PC-3 (cell line): ENCODE results near the gene BICD2. TPM values are rescaled to one million over a fixed set of nuclear protein-coding genes. Genes with fewer than 3 reads are reported as not detected.

Source experiments
- ATAC-seq: fragments of 200-7000 bp; cut with Tn5 transposase; 2 replicates; pipeline ENCODE4 v1.9.1; 2020; ENCODE audit warnings: mild to moderate bottlenecking, moderate library complexity
- BruUV-seq: library from RNA; stranded (reverse); fragments of 400-500 nt; replicated peaks from 2 replicates; lab custom pipeline; 2021; lab: Mats Ljungman, UMichigan
- CTCF ChIA-PET: fragments of 300-600 bp; sonication (Branson Sonifier 250); formaldehyde crosslinking; loops from one replicate; lab custom pipeline; 2022; ENCODE audit warnings: antibody characterized with exemption; lab: Charles Lee
- POLR2A ChIA-PET: fragments of 300-600 bp; sonication (Branson Sonifier 250); formaldehyde crosslinking; loops from one replicate; lab custom pipeline; 2022; ENCODE audit warnings: antibody characterized with exemption; ENCODE audit not compliant: unreplicated experiment; lab: Charles Lee
- DNase-seq: peaks from one replicate; pipeline ENCODE4 v3.0.0-alpha.2; 2015
- H2AFZ ChIP-seq: fragments of 300-600 bp; sonication (generic); 2 replicates; pipeline ENCODE4 v1.6.0; 2016; ENCODE audit warnings: antibody characterized with exemption, low read length
- H3F3A ChIP-seq: fragments of 300-600 bp; sonication (generic); one replicate; pipeline ENCODE4 v1.6.0; 2017; ENCODE audit warnings: antibody characterized with exemption, low read length, control low read depth, mild to moderate bottlenecking; ENCODE audit not compliant: unreplicated experiment
- H3K27ac ChIP-seq: fragments of 300-600 bp; sonication (generic); 2 replicates; pipeline ENCODE4 v1.5.1; 2016; ENCODE audit warnings: mild to moderate bottlenecking, low read length
- H3K27me3 ChIP-seq: fragments of 300-600 bp; sonication (generic); 2 replicates; pipeline ENCODE4 v1.6.1; 2016; ENCODE audit warnings: low read length, mixed read lengths
- H3K36me3 ChIP-seq: fragments of 300-600 bp; sonication (generic); 2 replicates; pipeline ENCODE4 v1.6.1; 2016; ENCODE audit warnings: low read depth, mixed run types, low read length, mixed read lengths
- H3K4me1 ChIP-seq: fragments of 300-600 bp; sonication (generic); 2 replicates; pipeline ENCODE4 v1.5.1; 2016; ENCODE audit warnings: low read length; ENCODE audit not compliant: insufficient read depth
- H3K4me2 ChIP-seq: fragments of 300-600 bp; sonication (generic); 2 replicates; pipeline ENCODE4 v1.6.0; 2016; ENCODE audit warnings: low read length
- H3K4me3 ChIP-seq: fragments of 300-600 bp; sonication (generic); 2 replicates; pipeline ENCODE4 v1.5.1; 2016; ENCODE audit warnings: mild to moderate bottlenecking, low read length, mixed read lengths
- H3K79me2 ChIP-seq: fragments of 300-600 bp; sonication (generic); 2 replicates; pipeline ENCODE4 v1.6.1; 2017; ENCODE audit warnings: low read length, mixed read lengths
- H3K9ac ChIP-seq: fragments of 300-600 bp; sonication (generic); 2 replicates; pipeline ENCODE4 v1.6.0; 2016; ENCODE audit warnings: mild to moderate bottlenecking, low read length
- H3K9me2 ChIP-seq: fragments of 300-600 bp; sonication (generic); replicated peaks from 2 replicates; pipeline ENCODE4 v1.6.1; 2016; ENCODE audit warnings: mixed run types, low read length, mixed read lengths
- H3K9me3 ChIP-seq: fragments of 300-600 bp; sonication (generic); 2 replicates; pipeline ENCODE4 v1.6.1; 2016; ENCODE audit warnings: low read length, mixed read lengths
- H4K20me1 ChIP-seq: fragments of 300-600 bp; sonication (generic); 2 replicates; pipeline ENCODE4 v1.6.1; 2016; ENCODE audit warnings: low read length, mixed read lengths
- EZH2 ChIP-seq: fragments of 300-600 bp; sonication (generic); IDR thresholded peaks from one replicate; pipeline ENCODE4 v1.6.1; 2017; ENCODE audit warnings: antibody characterized with exemption, mild to moderate bottlenecking, low read length; ENCODE audit not compliant: unreplicated experiment
- EZH2phosphoT487 ChIP-seq: fragments of 300-600 bp; sonication (generic); IDR thresholded peaks from 2 replicates; pipeline ENCODE4 v1.6.1; 2018; ENCODE audit warnings: mild to moderate bottlenecking, antibody characterized with exemption, low read length, borderline replicate concordance
- intact Hi-C: fragments of 100-400 bp; cut with micrococcal nuclease; formaldehyde crosslinking; loops from 2 replicates; pipeline ENCODE4 v1.9.0; 2023
- total RNA-seq: library from RNA; depleted of rRNA; stranded (reverse); fragments of >200 nt; gene quantifications from 2 replicates; pipeline ENCODE4 v1.2.3, GENCODE V29; 2014
- TF ChIP-seq, protein P1 (sequence below): fragments of 300-600 bp; sonication (generic); conservative IDR thresholded peaks from 2 replicates; pipeline ENCODE4 v1.5.1; 2017; ENCODE audit warnings: antibody characterized with exemption, low read depth, mild to moderate bottlenecking, low read length

Gene BICD2
- total RNA-seq, 1 experiment from 2014 or later, result 26.3 TPM

DNA sequence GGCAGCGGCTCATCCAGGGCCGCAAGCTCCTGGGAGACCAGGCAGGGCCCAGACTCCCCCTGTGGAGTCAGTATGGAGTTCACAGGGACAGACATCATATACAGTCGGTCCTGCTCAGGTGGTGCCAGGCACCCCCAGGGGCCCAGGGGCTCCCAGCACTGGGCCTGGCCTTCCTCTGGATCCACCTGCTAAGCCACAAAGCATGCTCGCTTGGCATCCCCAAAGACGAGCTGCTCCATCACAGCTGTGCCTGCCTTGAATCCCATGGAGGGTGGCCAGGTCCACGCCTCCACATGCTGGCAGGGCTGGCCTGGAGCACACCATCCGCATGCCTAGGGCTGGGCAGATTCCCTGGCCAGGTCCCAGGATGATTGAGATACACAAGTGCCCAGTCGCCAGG lies 4.6 kb downstream of the BICD2 start:
- H3K4me3 ChIP-seq, result no peak overlapping the region
- CTCF ChIA-PET, result no interaction called here
- POLR2A ChIA-PET, result no interaction called here
- no peaks in the 10 kb centered on the region for H3F3A ChIP-seq
- no peak overlapping the region for H3K9ac ChIP-seq
- H3K9me2 ChIP-seq, result no peaks in the 10 kb centered on the region
- H2AFZ ChIP-seq, result no peak overlapping the region
- intact Hi-C loops, result no loop called here
- H3K4me1 ChIP-seq, result peaks cover 6% of the 10 kb centered on the region; the same call in 1 of the 2 replicates
- no TSS peak for BruUV-seq
- no peak for DNase-seq
- no peaks in the 10 kb centered on the region for H3K9me3 ChIP-seq
- TF ChIP-seq EZH2 (no peak), EZH2phosphoT487 (no peak)
- TF ChIP-seq, protein P1, sequence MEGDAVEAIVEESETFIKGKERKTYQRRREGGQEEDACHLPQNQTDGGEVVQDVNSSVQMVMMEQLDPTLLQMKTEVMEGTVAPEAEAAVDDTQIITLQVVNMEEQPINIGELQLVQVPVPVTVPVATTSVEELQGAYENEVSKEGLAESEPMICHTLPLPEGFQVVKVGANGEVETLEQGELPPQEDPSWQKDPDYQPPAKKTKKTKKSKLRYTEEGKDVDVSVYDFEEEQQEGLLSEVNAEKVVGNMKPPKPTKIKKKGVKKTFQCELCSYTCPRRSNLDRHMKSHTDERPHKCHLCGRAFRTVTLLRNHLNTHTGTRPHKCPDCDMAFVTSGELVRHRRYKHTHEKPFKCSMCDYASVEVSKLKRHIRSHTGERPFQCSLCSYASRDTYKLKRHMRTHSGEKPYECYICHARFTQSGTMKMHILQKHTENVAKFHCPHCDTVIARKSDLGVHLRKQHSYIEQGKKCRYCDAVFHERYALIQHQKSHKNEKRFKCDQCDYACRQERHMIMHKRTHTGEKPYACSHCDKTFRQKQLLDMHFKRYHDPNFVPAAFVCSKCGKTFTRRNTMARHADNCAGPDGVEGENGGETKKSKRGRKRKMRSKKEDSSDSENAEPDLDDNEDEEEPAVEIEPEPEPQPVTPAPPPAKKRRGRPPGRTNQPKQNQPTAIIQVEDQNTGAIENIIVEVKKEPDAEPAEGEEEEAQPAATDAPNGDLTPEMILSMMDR, result no peak
- H3K36me3 ChIP-seq, result no peaks in the 10 kb centered on the region
- peaks cover 23% of the 10 kb centered on the region for H4K20me1 ChIP-seq
- ATAC-seq, result no peak
- H3K4me2 ChIP-seq, result no peak overlapping the region
- no peak overlapping the region for H3K27ac ChIP-seq
- H3K79me2 ChIP-seq, result peaks cover 72% of the 10 kb centered on the region
- H3K27me3 ChIP-seq, result no peaks in the 10 kb centered on the region

DNA sequence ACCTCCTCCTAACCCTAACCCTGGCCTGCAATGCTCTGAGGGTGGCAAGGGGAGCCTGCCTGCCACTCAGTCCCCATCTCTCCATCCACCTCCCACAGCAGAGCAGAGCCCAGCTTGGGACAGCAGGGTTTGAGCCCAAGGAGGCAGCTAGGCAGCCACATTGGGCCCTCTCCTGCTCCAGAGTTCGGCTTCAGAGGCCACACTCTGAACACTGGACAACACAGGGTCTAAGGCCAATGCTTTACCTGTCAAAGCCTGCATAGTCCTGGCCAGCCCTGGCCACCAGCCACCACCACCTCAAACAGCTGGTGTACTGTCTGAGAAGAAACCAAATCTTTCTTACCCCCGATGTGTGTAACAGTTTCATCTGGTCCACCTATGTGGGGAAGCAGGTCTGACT lies 5.2 kb downstream of the BICD2 start:
- intact Hi-C loops, result no loop called here
- no peaks in the 10 kb centered on the region for H3K9me2 ChIP-seq
- no peak overlapping the region for H3K27ac ChIP-seq
- ChIA-PET CTCF (no interaction called here), POLR2A (no interaction called here)
- H2AFZ ChIP-seq, result no peak overlapping the region
- no peaks in the 10 kb centered on the region for H3K27me3 ChIP-seq
- no peaks in the 10 kb centered on the region for H3K9me3 ChIP-seq
- H3K79me2 ChIP-seq, result peaks cover 71% of the 10 kb centered on the region
- H3K9ac ChIP-seq, result no peak overlapping the region
- DNase-seq, result no peak
- H3F3A ChIP-seq, result no peaks in the 10 kb centered on the region
- H4K20me1 ChIP-seq, result peaks cover 23% of the 10 kb centered on the region
- H3K4me2 ChIP-seq, result no peak overlapping the region
- peaks cover 6% of the 10 kb centered on the region; the same call in 1 of the 2 replicates for H3K4me1 ChIP-seq
- no peaks in the 10 kb centered on the region for H3K36me3 ChIP-seq
- H3K4me3 ChIP-seq, result no peak overlapping the region
- TF ChIP-seq EZH2, result no peak
- TF ChIP-seq, protein P1, result no peak
- TF ChIP-seq EZH2phosphoT487, result no peak
- BruUV-seq, result no TSS peak
- no peak for ATAC-seq

DNA sequence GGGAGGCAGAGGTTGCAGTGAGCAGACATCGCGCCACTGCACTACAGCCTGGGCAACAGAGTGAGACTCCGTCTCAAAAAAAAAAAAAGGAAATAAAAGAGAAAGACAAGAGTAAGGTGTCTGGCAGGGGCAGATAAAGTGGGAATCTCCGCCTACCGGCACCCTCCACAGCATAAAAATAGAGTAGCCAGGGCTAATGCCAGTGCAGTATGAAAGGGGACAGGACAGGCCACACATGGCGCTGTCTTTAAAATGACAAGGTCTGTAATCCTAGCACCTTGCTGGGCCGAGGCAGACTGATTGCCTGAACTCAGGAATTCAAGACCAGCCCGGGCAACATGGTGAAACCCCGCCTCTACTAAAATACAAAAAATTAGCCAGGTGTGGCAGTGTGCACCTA lies 7.8 kb downstream of the BICD2 start:
- Histone ChIP-seq H3K27me3 (no peaks in the 10 kb centered on the region), H3K27ac (no peak overlapping the region), H3K4me3 (no peak overlapping the region), H3K79me2 (peaks cover 64% of the 10 kb centered on the region), H3K4me1 (no peaks in the 10 kb centered on the region), H4K20me1 (peaks cover 8% of the 10 kb centered on the region; the same call in 1 of the 2 replicates), H3K9me2 (no peaks in the 10 kb centered on the region), H3K4me2 (no peak overlapping the region), H3F3A (no peaks in the 10 kb centered on the region), H3K9me3 (no peaks in the 10 kb centered on the region), H2AFZ (no peak overlapping the region), H3K36me3 (no peaks in the 10 kb centered on the region), H3K9ac (no peak overlapping the region)
- TF ChIP-seq EZH2phosphoT487 (no peak), EZH2 (no peak)
- TF ChIP-seq, protein P1, result no peak
- DNase-seq (no peak), ATAC-seq (no peak)
- ChIA-PET CTCF (no interaction called here), POLR2A (no interaction called here)
- intact Hi-C loops, result no loop called here
- no TSS peak for BruUV-seq
